ENCODE measurements around the gene PSRC1. TPM values are rescaled to one million over a fixed set of nuclear protein-coding genes. Genes with fewer than 3 reads are reported as not detected.

Gene PSRC1
- total RNA-seq, 2 donors from 2014 or later: 38.5 to 72.7 TPM

- Histone ChIP-seq H3K9me3 (ENCODE audit: control insufficient read depth, low read length) (no peaks in the 10 kb centered on the region), H3K27me3 (ENCODE audit: control insufficient read depth, insufficient read depth, low read length, poor library complexity, severe bottlenecking) (no peaks in the 10 kb centered on the region), H3K9ac (ENCODE audit: extremely low read depth, low read length, poor library complexity, severe bottlenecking) (no peak overlapping the region), H3K4me1 (ENCODE audit: control insufficient read depth, insufficient read depth, low read length) (peaks cover 4% of the 10 kb centered on the region), H3K36me3 (ENCODE audit: control insufficient read depth, insufficient read depth, low read length) (peaks cover 37% of the 10 kb centered on the region), H3K4me3 (ENCODE audit: low read length) (no peak overlapping the region), H3K27ac (ENCODE audit: low read depth, low read length) (no peak overlapping the region)
- WGBS, 2 experiments (ENCODE audit: insufficient coverage in 1 of 2, insufficient read length in 1 of 2): 96 to 100% methylated on average over 1 to 2 of the region's 2 CpGs
- Mint-ChIP-seq H3K9me3 (no peaks in the 10 kb centered on the region), H3K4me3 (no peak overlapping the region), H3K27ac (no peak overlapping the region), H3K27me3 (ENCODE audit: insufficient read depth) (no peaks in the 10 kb centered on the region), H3K36me3 (ENCODE audit: low read depth) (peaks cover 42% of the 10 kb centered on the region), H3K4me1 (peaks cover 7% of the 10 kb centered on the region)
- TF ChIP-seq, protein P1, sequence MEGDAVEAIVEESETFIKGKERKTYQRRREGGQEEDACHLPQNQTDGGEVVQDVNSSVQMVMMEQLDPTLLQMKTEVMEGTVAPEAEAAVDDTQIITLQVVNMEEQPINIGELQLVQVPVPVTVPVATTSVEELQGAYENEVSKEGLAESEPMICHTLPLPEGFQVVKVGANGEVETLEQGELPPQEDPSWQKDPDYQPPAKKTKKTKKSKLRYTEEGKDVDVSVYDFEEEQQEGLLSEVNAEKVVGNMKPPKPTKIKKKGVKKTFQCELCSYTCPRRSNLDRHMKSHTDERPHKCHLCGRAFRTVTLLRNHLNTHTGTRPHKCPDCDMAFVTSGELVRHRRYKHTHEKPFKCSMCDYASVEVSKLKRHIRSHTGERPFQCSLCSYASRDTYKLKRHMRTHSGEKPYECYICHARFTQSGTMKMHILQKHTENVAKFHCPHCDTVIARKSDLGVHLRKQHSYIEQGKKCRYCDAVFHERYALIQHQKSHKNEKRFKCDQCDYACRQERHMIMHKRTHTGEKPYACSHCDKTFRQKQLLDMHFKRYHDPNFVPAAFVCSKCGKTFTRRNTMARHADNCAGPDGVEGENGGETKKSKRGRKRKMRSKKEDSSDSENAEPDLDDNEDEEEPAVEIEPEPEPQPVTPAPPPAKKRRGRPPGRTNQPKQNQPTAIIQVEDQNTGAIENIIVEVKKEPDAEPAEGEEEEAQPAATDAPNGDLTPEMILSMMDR (conservative IDR thresholded peaks at IDR 0.05): no peak
- DNase-seq: no peak
Measured at GRCh38 chr1:109312246-109312645, 29.3 kb upstream of the PSRC1 start.

DNA sequence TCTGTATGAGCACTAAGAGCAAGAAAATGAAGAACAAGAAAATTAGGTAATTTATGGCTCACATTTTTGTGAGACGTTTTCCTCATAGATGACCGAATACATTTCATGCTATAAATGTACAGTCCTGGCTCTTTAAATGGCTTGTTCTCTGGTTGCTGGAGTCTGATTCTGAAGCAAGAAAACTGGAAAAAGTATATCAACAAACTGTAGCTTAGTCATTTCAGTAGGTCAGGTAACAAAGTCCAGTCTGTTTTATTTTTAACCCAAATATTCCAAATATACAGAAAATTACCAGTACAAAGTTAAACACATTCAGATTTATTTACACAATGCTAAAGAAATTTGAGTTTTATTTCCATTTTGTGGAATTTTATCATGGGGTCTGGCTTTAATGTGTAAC lies 26.4 kb upstream of the PSRC1 start:
- no peak overlapping the region for H3K27ac ChIP-seq (ENCODE audit: low read depth, low read length)
- H3K9me3 ChIP-seq (ENCODE audit: control insufficient read depth, low read length): no peaks in the 10 kb centered on the region
- H3K4me1 Mint-ChIP-seq: peaks cover 24% of the 10 kb centered on the region
- H3K4me1 ChIP-seq (ENCODE audit: control insufficient read depth, insufficient read depth, low read length): peaks cover 11% of the 10 kb centered on the region
- peaks cover 19% of the 10 kb centered on the region for H3K36me3 Mint-ChIP-seq (ENCODE audit: low read depth)
- peaks cover 18% of the 10 kb centered on the region for H3K36me3 ChIP-seq (ENCODE audit: control insufficient read depth, insufficient read depth, low read length)
- no peak overlapping the region for H3K4me3 Mint-ChIP-seq
- DNase-seq: no peak
- H3K9ac ChIP-seq (ENCODE audit: extremely low read depth, low read length, poor library complexity, severe bottlenecking): no peak overlapping the region
- no peak overlapping the region for H3K4me3 ChIP-seq (ENCODE audit: low read length)
- H3K27me3 Mint-ChIP-seq (ENCODE audit: insufficient read depth): peaks cover 3% of the 10 kb centered on the region
- TF ChIP-seq, protein P1 (conservative IDR thresholded peaks at IDR 0.05): no peak
- H3K27me3 ChIP-seq (ENCODE audit: control insufficient read depth, insufficient read depth, low read length, poor library complexity, severe bottlenecking): peaks cover 11% of the 10 kb centered on the region
- H3K9me3 Mint-ChIP-seq: no peaks in the 10 kb centered on the region
- whole genome bisulfite sequencing, 2 experiments (ENCODE audit: insufficient coverage in 1 of 2, insufficient read length in 1 of 2): 93 to 97% methylated on average over 2 of the region's 2 CpGs
- no peak overlapping the region for H3K27ac Mint-ChIP-seq

DNA sequence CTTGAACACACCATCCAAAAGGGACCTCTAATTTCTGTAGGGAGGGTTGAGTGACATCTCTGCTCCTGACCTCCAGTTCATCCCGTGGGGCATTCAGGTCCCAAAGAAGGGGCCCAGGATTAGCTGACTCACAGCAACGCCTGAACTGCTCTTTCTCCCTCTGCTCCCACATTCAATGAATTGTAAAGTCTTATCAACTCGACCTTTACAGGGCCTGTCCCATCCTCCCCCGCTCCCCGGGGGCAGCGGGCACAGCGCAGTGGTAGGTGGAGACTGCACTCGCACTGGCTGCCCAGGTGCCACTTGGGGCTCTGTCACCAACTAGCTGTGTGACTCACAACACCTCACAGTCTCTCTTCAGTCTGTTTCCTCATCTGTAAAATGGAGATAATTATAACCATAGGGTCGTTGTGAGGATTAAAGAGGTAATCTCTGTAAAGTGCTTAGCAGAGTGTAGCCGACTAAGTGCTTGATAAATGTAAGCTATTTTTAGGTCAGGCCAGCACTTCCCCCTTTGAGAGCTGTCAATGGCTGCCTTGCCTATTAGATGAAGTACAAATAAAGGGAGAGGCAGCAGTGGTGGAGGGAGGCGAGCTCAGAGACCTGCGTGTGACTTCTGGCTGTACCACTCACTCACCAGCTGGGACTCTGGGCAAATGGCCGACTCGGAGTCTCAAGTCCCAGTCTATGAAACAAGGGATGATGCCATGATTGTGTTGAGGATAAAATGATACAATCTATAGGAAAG lies 24.5 kb upstream of the PSRC1 start:
- H3K4me3 ChIP-seq (ENCODE audit: low read length): no peak overlapping the region
- Mint-ChIP-seq H3K4me3 (no peak overlapping the region), H3K36me3 (ENCODE audit: low read depth) (peaks cover 4% of the 10 kb centered on the region), H3K4me1 (peaks cover 24% of the 10 kb centered on the region), H3K27me3 (ENCODE audit: insufficient read depth) (peaks cover 3% of the 10 kb centered on the region), H3K27ac (peak overlapping the region; percentile 82), H3K9me3 (no peaks in the 10 kb centered on the region)
- H3K9me3 ChIP-seq (ENCODE audit: control insufficient read depth, low read length): no peaks in the 10 kb centered on the region
- H3K36me3 ChIP-seq (ENCODE audit: control insufficient read depth, insufficient read depth, low read length): no peaks in the 10 kb centered on the region
- H3K27me3 ChIP-seq (ENCODE audit: control insufficient read depth, insufficient read depth, low read length, poor library complexity, severe bottlenecking): peaks cover 11% of the 10 kb centered on the region
- H3K4me1 ChIP-seq (ENCODE audit: control insufficient read depth, insufficient read depth, low read length): peaks cover 11% of the 10 kb centered on the region
- DNase-seq: peak; percentile 62
- 63 to 70% methylated on average over 6 to 14 of the region's 14 CpGs for WGBS, 2 experiments (ENCODE audit: insufficient coverage in 1 of 2, insufficient read length in 1 of 2)
- TF ChIP-seq, protein P1 (conservative IDR thresholded peaks at IDR 0.05): no peak
- no peak overlapping the region for H3K9ac ChIP-seq (ENCODE audit: extremely low read depth, low read length, poor library complexity, severe bottlenecking)
- peak overlapping the region; percentile 19 for H3K27ac ChIP-seq (ENCODE audit: low read depth, low read length)

All from endodermal cell (in vitro differentiated cells).